Measurements from ENCODE around the gene B3GALT4.

- TF ChIP-seq CTCF (IDR thresholded peaks at IDR 0.05) (no peak), POLR2A (IDR thresholded peaks at IDR 0.05) (no peak)
Measured at GRCh38 chr6:33321227-33321626, 44.3 kb downstream of the B3GALT4 start.

Data from Peyer's patch (tissue), 4 donors.